Kidney tubule cell (primary cell): Measurements from ENCODE around the gene CDC27.
"Not testable (repeated sequence)": the region's sequence is repeated elsewhere in the genome, so short reads cannot be mapped to it uniquely, and the experiment has no call there.

Source experiments
- DNase-seq: peaks from one replicate; pipeline ENCODE4 v3.0.0-alpha.2; 2018; ENCODE audit warnings: low spot score

CDC27 gene

GRCh38 chr17:47071171-47071570 is 117.9 kb downstream of the CDC27 start:
- not testable (repeated sequence) for DNase-seq

GRCh38 chr17:47070266-47070665 is 118.8 kb downstream of the CDC27 start:
- DNase-seq, result peak; percentile 93
